Measurements from ENCODE around the gene SULT1B1. TPM values are rescaled to one million over a fixed set of nuclear protein-coding genes. Genes with fewer than 3 reads are reported as not detected.

SULT1B1 gene
- total RNA-seq, 4 donors from 2014 or later = 0.39 to 3.3 (median 1.1) TPM

DNA sequence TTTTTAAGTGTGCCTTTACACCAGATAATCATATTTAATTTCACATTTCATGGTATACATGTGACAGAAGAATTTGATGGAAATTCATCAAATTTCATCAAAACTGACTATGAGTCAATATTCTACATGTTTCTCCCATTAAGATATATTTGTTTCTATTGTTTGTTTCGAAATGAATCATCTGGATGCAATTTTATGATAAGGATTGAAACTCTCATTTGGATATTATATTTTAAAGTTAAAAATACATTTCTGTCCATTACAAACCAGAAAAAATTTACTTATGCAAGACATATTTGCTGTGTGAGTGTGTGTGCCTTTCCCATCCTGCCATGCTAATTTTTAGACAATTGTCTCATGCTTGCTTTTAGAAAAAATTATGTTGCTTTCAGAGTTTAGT lies 52.2 kb downstream of the SULT1B1 start:
- no peak overlapping the region for H3K27ac ChIP-seq
- WGBS, 2 donors = 87% methylated on average over 1 of the region's 1 CpG
- no peaks in the 10 kb centered on the region for H3K36me3 ChIP-seq
- TF ChIP-seq POLR2A (IDR thresholded peaks at IDR 0.05) (no peak), EP300 (IDR thresholded peaks at IDR 0.05) (no peak)
- TF ChIP-seq, protein P1, sequence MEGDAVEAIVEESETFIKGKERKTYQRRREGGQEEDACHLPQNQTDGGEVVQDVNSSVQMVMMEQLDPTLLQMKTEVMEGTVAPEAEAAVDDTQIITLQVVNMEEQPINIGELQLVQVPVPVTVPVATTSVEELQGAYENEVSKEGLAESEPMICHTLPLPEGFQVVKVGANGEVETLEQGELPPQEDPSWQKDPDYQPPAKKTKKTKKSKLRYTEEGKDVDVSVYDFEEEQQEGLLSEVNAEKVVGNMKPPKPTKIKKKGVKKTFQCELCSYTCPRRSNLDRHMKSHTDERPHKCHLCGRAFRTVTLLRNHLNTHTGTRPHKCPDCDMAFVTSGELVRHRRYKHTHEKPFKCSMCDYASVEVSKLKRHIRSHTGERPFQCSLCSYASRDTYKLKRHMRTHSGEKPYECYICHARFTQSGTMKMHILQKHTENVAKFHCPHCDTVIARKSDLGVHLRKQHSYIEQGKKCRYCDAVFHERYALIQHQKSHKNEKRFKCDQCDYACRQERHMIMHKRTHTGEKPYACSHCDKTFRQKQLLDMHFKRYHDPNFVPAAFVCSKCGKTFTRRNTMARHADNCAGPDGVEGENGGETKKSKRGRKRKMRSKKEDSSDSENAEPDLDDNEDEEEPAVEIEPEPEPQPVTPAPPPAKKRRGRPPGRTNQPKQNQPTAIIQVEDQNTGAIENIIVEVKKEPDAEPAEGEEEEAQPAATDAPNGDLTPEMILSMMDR (IDR thresholded peaks at IDR 0.05) = no peak
- no peaks in the 10 kb centered on the region for H3K4me1 ChIP-seq
- no peak overlapping the region for H3K4me3 ChIP-seq
- H3K9me3 ChIP-seq = no peaks in the 10 kb centered on the region
- H3K27me3 ChIP-seq = no peaks in the 10 kb centered on the region
- DNase-seq (ENCODE audit: low spot score in 2 of 2) = no peak

DNA sequence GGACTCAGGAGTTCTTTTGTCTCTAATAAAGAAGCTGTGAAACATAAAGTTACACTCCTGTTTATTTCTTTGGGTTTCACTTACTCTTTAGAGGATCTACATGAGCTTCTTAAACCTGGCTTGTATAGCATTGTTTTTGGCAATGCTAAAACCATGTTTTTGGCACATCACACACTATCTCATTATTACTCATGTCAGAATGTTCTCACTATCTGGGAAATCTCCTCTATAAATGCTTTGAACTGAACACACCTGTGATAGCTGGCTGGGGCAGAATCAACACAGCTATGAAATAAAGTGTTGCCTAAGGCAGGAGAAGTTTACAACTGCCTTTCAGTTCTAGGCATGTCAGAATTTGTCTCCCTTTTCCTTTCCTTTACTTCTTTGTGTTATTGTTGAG lies 52.6 kb downstream of the SULT1B1 start:
- no peaks in the 10 kb centered on the region for H3K36me3 ChIP-seq
- TF ChIP-seq EP300 (IDR thresholded peaks at IDR 0.05) (no peak), POLR2A (IDR thresholded peaks at IDR 0.05) (no peak)
- TF ChIP-seq, protein P1 (IDR thresholded peaks at IDR 0.05) = no peak
- H3K9me3 ChIP-seq = no peaks in the 10 kb centered on the region
- DNase-seq (ENCODE audit: low spot score in 2 of 2) = no peak
- no peaks in the 10 kb centered on the region for H3K27me3 ChIP-seq
- H3K27ac ChIP-seq = no peak overlapping the region
- no peak overlapping the region for H3K4me3 ChIP-seq
- H3K4me1 ChIP-seq = no peaks in the 10 kb centered on the region

DNA sequence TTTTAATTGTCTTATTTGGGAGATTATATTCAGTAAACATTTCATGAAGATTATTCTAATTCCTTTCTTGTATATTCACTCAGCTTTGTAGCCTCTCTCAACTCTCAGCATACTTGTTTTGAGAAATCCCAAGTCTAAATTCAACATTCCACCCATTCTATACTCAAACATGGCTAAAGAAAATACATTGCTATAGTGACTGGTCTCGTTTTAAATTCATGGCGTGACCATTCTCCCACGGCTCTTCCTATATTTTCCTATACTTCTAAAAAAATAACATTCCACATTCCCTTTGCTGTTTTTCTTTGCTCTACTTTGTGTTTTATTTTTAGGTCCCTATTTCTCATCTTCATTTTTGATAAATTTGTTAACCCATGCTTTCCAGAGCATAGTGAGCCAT lies 58.2 kb downstream of the SULT1B1 start:
- 69 to 82% methylated on average over 3 of the region's 3 CpGs for whole genome bisulfite sequencing, 2 donors
- no peaks in the 10 kb centered on the region for H3K27me3 ChIP-seq
- H3K27ac ChIP-seq = no peak overlapping the region
- peaks cover 0 to 11% (median 0%) of the 10 kb centered on the region in 4 donors for H3K9me3 ChIP-seq
- no peak for DNase-seq (ENCODE audit: low spot score in 2 of 2)
- H3K36me3 ChIP-seq = no peaks in the 10 kb centered on the region
- H3K4me3 ChIP-seq = no peak overlapping the region
- H3K4me1 ChIP-seq = no peaks in the 10 kb centered on the region
- TF ChIP-seq, protein P1 (IDR thresholded peaks at IDR 0.05) = no peak
- TF ChIP-seq EP300 (IDR thresholded peaks at IDR 0.05) = no peak
- TF ChIP-seq POLR2A (IDR thresholded peaks at IDR 0.05) = no peak

DNA sequence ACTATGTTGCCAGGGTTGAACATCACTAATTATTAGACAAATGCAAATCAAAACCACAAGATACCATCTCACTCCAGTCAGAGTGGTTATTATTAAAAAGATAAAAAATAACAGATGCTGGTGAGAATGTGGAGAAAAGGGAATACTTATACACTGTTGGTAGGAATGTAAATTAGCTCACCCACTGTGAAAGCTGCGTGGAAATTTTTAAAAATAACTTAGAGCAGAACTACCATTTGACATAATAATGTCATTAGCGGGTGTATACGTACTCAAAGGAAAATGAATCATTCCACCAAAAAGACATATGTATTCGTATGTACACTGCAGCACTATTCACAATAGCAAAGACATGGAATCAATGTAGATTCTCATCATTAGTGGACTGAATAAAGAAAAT lies 58.7 kb downstream of the SULT1B1 start:
- no peak overlapping the region for H3K4me3 ChIP-seq
- no peaks in the 10 kb centered on the region for H3K36me3 ChIP-seq

DNA sequence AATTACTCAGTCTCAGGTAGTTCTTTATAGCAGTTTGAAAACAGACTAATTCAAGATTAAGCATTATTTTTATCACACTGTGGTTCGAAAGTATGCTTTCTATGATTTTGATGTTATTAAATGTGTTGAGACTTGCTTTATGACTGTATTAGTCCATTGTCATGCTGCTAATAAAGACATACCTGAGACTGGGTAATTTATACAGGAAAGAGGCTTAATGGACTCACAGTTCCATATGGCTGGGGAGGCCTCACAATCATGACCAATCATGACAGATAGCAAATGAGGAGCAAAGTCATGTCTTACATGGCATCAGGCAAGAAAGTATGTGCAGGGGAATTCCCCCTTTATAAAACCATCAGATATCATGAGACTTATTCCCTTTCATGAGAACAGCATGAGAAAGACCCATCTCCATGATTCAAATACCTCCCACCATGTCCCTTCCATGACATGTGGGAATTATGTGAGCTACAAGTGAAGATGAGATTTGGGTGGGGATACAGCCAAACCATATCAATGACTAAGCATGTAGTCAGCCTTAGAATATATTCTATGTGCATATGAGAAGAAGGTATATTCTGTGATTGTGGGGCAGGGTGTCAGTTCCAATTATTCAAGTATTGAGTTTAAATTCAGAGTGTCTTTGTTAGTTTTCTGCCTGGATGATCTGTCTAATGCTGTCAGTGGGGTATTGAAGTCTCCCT lies 62.7 kb downstream of the SULT1B1 start:
- 93 to 100% methylated on average over 1 of the region's 1 CpG for WGBS, 2 donors
- no peak for DNase-seq (ENCODE audit: low spot score in 2 of 2)
- no peaks in the 10 kb centered on the region for H3K27me3 ChIP-seq
- no peak overlapping the region for H3K4me3 ChIP-seq
- H3K4me1 ChIP-seq = no peaks in the 10 kb centered on the region
- no peaks in the 10 kb centered on the region for H3K36me3 ChIP-seq
- peaks cover 0 to 14% (median 0%) of the 10 kb centered on the region in 4 donors for H3K9me3 ChIP-seq
- TF ChIP-seq, protein P1 (IDR thresholded peaks at IDR 0.05) = no peak
- TF ChIP-seq EP300 (IDR thresholded peaks at IDR 0.05) (no peak), POLR2A (IDR thresholded peaks at IDR 0.05) (no peak)
- H3K27ac ChIP-seq = no peak overlapping the region

More for the DNA sequence above, 58.7 kb downstream of the SULT1B1 start:
- no peaks in the 10 kb centered on the region for H3K4me1 ChIP-seq
- no peak for DNase-seq (ENCODE audit: low spot score in 2 of 2)
- no peak overlapping the region for H3K27ac ChIP-seq
- TF ChIP-seq EP300 (IDR thresholded peaks at IDR 0.05) (no peak), POLR2A (IDR thresholded peaks at IDR 0.05) (no peak)
- TF ChIP-seq, protein P1 (IDR thresholded peaks at IDR 0.05) = no peak
- peaks cover 0 to 12% (median 0%) of the 10 kb centered on the region in 4 donors for H3K9me3 ChIP-seq
- 82 to 89% methylated on average over 4 of the region's 4 CpGs for WGBS, 2 donors
- no peaks in the 10 kb centered on the region for H3K27me3 ChIP-seq

Measured in tibial nerve (tissue), 4 donors.